Measurements from ENCODE around the gene SNUPN.

Gene SNUPN

GRCh38 chr15:75620841-75621391 lies 4.6 kb downstream of the SNUPN start:
- Histone ChIP-seq H3K27ac (peak overlapping the region; percentile 68 to 69), H3K9me3 (no peaks in the 10 kb centered on the region), H3K36me3 (peaks cover 18 to 36% (median 21%) of the 10 kb centered on the region in 3 donors), H3K4me3 (peak overlapping the region; percentile 14 to 40), H3K27me3 (no peaks in the 10 kb centered on the region), H3K4me1 (peaks cover 0 to 35% (median 21%) of the 10 kb centered on the region in 4 donors)
- DNase-seq, result peak; percentile 92 to 94
- peak; percentile 50 to 68 for TF ChIP-seq CTCF (IDR thresholded peaks at IDR 0.05)
- intact Hi-C loops (cut with DNase I; ENCODE audit: low total_unique reads), result loop anchor here (10.0 kb wide), 1 partner anchor 106 kb away; no protein-coding TSS in a partner anchor

- peak in 1 of 2 donors; percentile 61 for DNase-seq
- Histone ChIP-seq H3K27ac (peak overlapping the region; percentile 68 to 69), H3K9me3 (no peaks in the 10 kb centered on the region), H3K27me3 (no peaks in the 10 kb centered on the region), H3K4me3 (peak overlapping the region; percentile 14 to 40), H3K36me3 (peaks cover 21 to 43% (median 23%) of the 10 kb centered on the region in 3 donors), H3K4me1 (peaks cover 0 to 33% (median 20%) of the 10 kb centered on the region in 4 donors)
- no peak for TF ChIP-seq CTCF (IDR thresholded peaks at IDR 0.05)
- intact Hi-C loops (cut with DNase I; ENCODE audit: low total_unique reads), result loop anchor here (10.0 kb wide), 1 partner anchor 105 kb away; no protein-coding TSS in a partner anchor
Measured at GRCh38 chr15:75620058-75620820, 5.3 kb downstream of the SNUPN start.

- DNase-seq, result no peak
- H3K27ac ChIP-seq, result no peak overlapping the region
- H3K4me1 ChIP-seq, result peaks cover 0 to 23% (median 20%) of the 10 kb centered on the region in 4 donors
- H3K27me3 ChIP-seq, result no peaks in the 10 kb centered on the region
- no peaks in the 10 kb centered on the region for H3K9me3 ChIP-seq
- peaks cover 34 to 76% (median 52%) of the 10 kb centered on the region in 3 donors for H3K36me3 ChIP-seq
- no peak overlapping the region for H3K4me3 ChIP-seq
- no peak for TF ChIP-seq CTCF (IDR thresholded peaks at IDR 0.05)
- intact Hi-C loops (cut with DNase I; ENCODE audit: low total_unique reads), result no loop called here
Measured at GRCh38 chr15:75616766-75617165, 8.8 kb downstream of the SNUPN start.

GRCh38 chr15:75606711-75607699 lies 18.5 kb downstream of the SNUPN start:
- H3K27ac ChIP-seq, result no peak overlapping the region
- H3K4me1 ChIP-seq, result no peaks in the 10 kb centered on the region
- DNase-seq, result no peak
- peaks cover 56 to 97% (median 76%) of the 10 kb centered on the region in 3 donors for H3K36me3 ChIP-seq
- intact Hi-C loops (cut with DNase I; ENCODE audit: low total_unique reads), result no loop called here
- H3K4me3 ChIP-seq, result no peak overlapping the region
- no peak for TF ChIP-seq CTCF (IDR thresholded peaks at IDR 0.05)
- H3K9me3 ChIP-seq, result no peaks in the 10 kb centered on the region
- H3K27me3 ChIP-seq, result no peaks in the 10 kb centered on the region

- no peak for TF ChIP-seq CTCF (IDR thresholded peaks at IDR 0.05)
- Histone ChIP-seq H3K27ac (no peak overlapping the region), H3K36me3 (peaks cover 51 to 97% (median 71%) of the 10 kb centered on the region in 3 donors), H3K4me3 (no peak overlapping the region), H3K27me3 (no peaks in the 10 kb centered on the region), H3K4me1 (no peaks in the 10 kb centered on the region), H3K9me3 (no peaks in the 10 kb centered on the region)
- intact Hi-C loops (cut with DNase I; ENCODE audit: low total_unique reads), result no loop called here
- DNase-seq, result no peak
Measured at GRCh38 chr15:75606026-75606425, 19.5 kb downstream of the SNUPN start.

Data from tibial artery (tissue), 4 donors.